GM12878 (cell line): ENCODE data around the gene KIF3A. TPM values are rescaled to one million over a fixed set of nuclear protein-coding genes. Genes with fewer than 3 reads are reported as not detected.

Experiments used
- BHLHE40 ChIP-seq, 2 experiments: fragments of 450-650 bp in 1 of 2; IDR thresholded peaks; 2 replicates each; pipeline ENCODE4 v1.6.1; 2011 to 2017; ENCODE audit warnings: low read depth in 2 of 2, borderline replicate concordance in 1 of 2, improper control_type of control experiment in 1 of 2, low read length in 1 of 2, mild to moderate bottlenecking in 1 of 2
- CEBPZ ChIP-seq: fragments of 150-350 bp; IDR thresholded peaks from 2 replicates; pipeline ENCODE4 v1.6.1; 2016; ENCODE audit warnings: low read depth, low read length
- DPF2 ChIP-seq: fragments of 450-650 bp; IDR thresholded peaks from 2 replicates; pipeline ENCODE4 v1.6.1; 2017; ENCODE audit warnings: mild to moderate bottlenecking
- EGR1 ChIP-seq, 2 experiments: IDR thresholded peaks; 1 replicate in 1 of 2; 2 replicates in 1 of 2; pipeline ENCODE4 v1.6.1; 2011 to 2012; ENCODE audit warnings: low read depth in 2 of 2, low read length in 2 of 2, borderline replicate concordance in 1 of 2, mild to moderate bottlenecking in 1 of 2, moderate library complexity in 1 of 2
- FOXM1 ChIP-seq: IDR thresholded peaks from 2 replicates; pipeline ENCODE4 v1.6.1; 2012; ENCODE audit warnings: low read depth, mild to moderate bottlenecking, inconsistent platforms, low read length, moderate library complexity
- IRF3 ChIP-seq: fragments of 450-650 bp; IDR thresholded peaks from 2 replicates; pipeline ENCODE4 v1.6.1; 2014; ENCODE audit warnings: mild to moderate bottlenecking
- LARP7 ChIP-seq: fragments of 450-650 bp; IDR thresholded peaks from 2 replicates; pipeline ENCODE4 v1.6.1; 2017; ENCODE audit warnings: mild to moderate bottlenecking
- NBN ChIP-seq: fragments of 450-650 bp; IDR thresholded peaks from 2 replicates; pipeline ENCODE4 v1.6.1; 2016
- NR2F1 ChIP-seq: fragments of 450-650 bp; conservative IDR thresholded peaks from 2 replicates; pipeline ENCODE4 v1.6.1; 2017; ENCODE audit warnings: mild to moderate bottlenecking
- SMC3 ChIP-seq: IDR thresholded peaks from 2 replicates; pipeline ENCODE4 v1.6.1; 2011; ENCODE audit warnings: low read length, improper control_type of control experiment, borderline replicate concordance
- TCF7 ChIP-seq: IDR thresholded peaks from 2 replicates; pipeline ENCODE4 v1.6.1; 2014; ENCODE audit warnings: antibody characterized with exemption, borderline replicate concordance
- YY1 ChIP-seq: IDR thresholded peaks from 2 replicates; pipeline ENCODE4 v1.6.1; 2011; ENCODE audit warnings: low read depth, mild to moderate bottlenecking, low read length
- ZNF217 ChIP-seq: fragments of 450-650 bp; IDR thresholded peaks from 2 replicates; pipeline ENCODE4 v1.6.1; 2017; ENCODE audit warnings: antibody characterized with exemption, mild to moderate bottlenecking
- polyA plus RNA-seq, 11 experiments: library from polyadenylated mRNA; depleted of rRNA in 4 of 11; unstranded in 6 of 11; stranded (reverse) in 5 of 11; fragments of >200 nt; fragmentation: Nextera tagmentation in 4 of 11; fragmentation: Illumina TruSeq in 1 of 11; extraction: Ambion mirVana in 4 of 11; extraction: Trizol in 1 of 11; gene quantifications; 1 replicate in 1 of 11; 2 replicates in 10 of 11; pipeline versions ENCODE4 v1.2.1 to v1.2.3, GENCODE V29; 2011 to 2016; ENCODE audit warnings: inconsistent platforms in 2 of 11, missing spikeins in 2 of 11, low read depth in 1 of 11
- total RNA-seq, 4 experiments: library from RNA; depleted of rRNA in 3 of 4; stranded (reverse); fragments of >200 nt in 3 of 4; fragmentation: Illumina TruSeq in 1 of 4; extraction: Trizol in 1 of 4; gene quantifications; 2 replicates each; pipeline versions ENCODE4 v1.2.1 to v1.2.3, GENCODE V29; 2013 to 2021
- TF ChIP-seq, protein P1 (sequence below): fragments of 450-650 bp; IDR thresholded peaks from 2 replicates; pipeline ENCODE4 v1.6.1; 2017; ENCODE audit warnings: mild to moderate bottlenecking, moderate library complexity
- TF ChIP-seq, protein P2 (sequence below): IDR thresholded peaks from 2 replicates; pipeline ENCODE4 v1.6.1; 2011; ENCODE audit warnings: mild to moderate bottlenecking, low read depth, low read length, moderate library complexity; ENCODE audit not compliant: insufficient replicate concordance

The KIF3A gene
- total and polyA plus RNA-seq, 10 of the 15 experiments (the other 5 are each of a cell fraction or from before 2014, with no cell fraction given), result 2.7 to 36.5 (median 10.0) TPM

DNA sequence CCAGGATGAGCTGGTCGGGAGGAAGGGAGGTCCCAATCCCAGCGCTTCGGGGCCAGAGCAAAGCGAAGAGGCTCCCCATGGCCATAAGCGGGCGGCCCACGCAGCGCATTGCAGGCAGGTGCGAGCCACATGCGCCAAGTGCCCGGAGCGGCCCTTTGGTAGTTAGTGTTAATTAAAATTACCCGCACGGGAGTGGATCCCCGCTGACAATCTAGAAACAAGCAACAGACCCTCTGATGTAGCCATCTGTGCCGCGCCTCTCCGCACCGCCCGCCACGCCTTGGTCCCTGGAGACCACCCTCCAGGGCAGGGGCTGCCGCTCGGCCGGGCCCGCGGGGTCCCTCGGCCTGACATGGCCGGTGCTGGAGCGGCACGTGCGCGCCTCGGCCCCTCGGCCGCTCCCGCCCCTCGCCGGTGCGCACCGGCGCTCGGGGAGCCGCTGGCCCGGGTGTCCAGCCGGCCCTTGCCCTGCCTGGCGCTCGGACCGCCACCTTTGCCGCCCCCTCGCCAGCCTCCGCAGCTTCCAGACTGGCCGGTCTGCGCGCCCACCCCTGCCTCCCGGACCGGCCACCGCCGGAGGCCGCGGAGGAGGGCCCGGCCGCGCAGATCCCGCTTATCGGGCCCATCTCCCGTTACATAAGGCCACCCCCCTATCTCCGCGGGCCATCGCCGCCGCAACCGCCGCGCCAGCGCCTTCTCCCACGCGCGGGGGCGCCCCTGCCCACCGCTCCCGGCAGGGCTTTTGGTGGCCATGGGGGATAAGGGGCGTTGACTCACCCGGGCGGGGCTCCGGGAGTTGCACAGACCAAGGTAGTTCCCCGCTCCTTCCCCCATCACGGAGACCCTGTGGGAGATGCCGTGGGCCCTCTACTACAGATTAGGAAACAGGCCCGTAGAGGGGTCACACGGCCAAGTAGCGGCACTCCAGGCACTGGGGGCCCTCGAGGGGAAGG, 81.2 kb downstream of the KIF3A start (continued):
- TF ChIP-seq CEBPZ (no peak), NR2F1 (peak; percentile 51; the same call in 1 of the 2 replicates), LARP7 (peak; percentile 43; the same call in 1 of the 2 replicates), FOXM1 (no peak), EGR1 (IDR thresholded peaks at IDR 0.05; ENCODE audit: borderline replicate concordance in 1 of 2, low read depth in 2 of 2, low read length in 2 of 2) (peak in 1 of 2 experiments; percentile 64; a peak in 2 of 3 replicates), YY1 (peak; percentile 31; the same call in 1 of the 2 replicates), SMC3 (peak; percentile 28; the same call in 1 of the 2 replicates), BHLHE40 (IDR thresholded peaks at IDR 0.05; ENCODE audit: borderline replicate concordance in 1 of 2, low read depth in 2 of 2, low read length in 1 of 2) (peak; percentile 74 to 94), DPF2 (peak; percentile 63; the same call in 1 of the 2 replicates), ZNF217 (peak; percentile 26; the same call in 1 of the 2 replicates), NBN (0 out of 2 replicates have a peak, but pooled peaks have one; percentile 25), TCF7 (no peak), IRF3 (no peak)
- TF ChIP-seq, protein P1, sequence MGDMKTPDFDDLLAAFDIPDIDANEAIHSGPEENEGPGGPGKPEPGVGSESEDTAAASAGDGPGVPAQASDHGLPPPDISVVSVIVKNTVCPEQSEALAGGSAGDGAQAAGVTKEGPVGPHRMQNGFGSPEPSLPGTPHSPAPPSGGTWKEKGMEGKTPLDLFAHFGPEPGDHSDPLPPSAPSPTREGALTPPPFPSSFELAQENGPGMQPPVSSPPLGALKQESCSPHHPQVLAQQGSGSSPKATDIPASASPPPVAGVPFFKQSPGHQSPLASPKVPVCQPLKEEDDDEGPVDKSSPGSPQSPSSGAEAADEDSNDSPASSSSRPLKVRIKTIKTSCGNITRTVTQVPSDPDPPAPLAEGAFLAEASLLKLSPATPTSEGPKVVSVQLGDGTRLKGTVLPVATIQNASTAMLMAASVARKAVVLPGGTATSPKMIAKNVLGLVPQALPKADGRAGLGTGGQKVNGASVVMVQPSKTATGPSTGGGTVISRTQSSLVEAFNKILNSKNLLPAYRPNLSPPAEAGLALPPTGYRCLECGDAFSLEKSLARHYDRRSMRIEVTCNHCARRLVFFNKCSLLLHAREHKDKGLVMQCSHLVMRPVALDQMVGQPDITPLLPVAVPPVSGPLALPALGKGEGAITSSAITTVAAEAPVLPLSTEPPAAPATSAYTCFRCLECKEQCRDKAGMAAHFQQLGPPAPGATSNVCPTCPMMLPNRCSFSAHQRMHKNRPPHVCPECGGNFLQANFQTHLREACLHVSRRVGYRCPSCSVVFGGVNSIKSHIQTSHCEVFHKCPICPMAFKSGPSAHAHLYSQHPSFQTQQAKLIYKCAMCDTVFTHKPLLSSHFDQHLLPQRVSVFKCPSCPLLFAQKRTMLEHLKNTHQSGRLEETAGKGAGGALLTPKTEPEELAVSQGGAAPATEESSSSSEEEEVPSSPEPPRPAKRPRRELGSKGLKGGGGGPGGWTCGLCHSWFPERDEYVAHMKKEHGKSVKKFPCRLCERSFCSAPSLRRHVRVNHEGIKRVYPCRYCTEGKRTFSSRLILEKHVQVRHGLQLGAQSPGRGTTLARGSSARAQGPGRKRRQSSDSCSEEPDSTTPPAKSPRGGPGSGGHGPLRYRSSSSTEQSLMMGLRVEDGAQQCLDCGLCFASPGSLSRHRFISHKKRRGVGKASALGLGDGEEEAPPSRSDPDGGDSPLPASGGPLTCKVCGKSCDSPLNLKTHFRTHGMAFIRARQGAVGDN, result peak; percentile 87
- TF ChIP-seq, protein P2, sequence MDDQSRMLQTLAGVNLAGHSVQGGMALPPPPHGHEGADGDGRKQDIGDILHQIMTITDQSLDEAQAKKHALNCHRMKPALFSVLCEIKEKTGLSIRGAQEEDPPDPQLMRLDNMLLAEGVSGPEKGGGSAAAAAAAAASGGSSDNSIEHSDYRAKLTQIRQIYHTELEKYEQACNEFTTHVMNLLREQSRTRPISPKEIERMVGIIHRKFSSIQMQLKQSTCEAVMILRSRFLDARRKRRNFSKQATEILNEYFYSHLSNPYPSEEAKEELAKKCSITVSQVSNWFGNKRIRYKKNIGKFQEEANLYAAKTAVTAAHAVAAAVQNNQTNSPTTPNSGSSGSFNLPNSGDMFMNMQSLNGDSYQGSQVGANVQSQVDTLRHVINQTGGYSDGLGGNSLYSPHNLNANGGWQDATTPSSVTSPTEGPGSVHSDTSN, result no peak
